NCI-H1436 treated with DMSO at 0.1 percent for 48 hours (cell line): ENCODE data around the gene IQUB.
A peak's percentile ranks its signal among the peaks of the same experiment; 100 is the strongest.
"Not testable (repeated sequence)": the region's sequence is repeated elsewhere in the genome, so short reads cannot be mapped to it uniquely, and the experiment has no call there.

Experiments
- DNase-seq: peaks from one replicate; lab custom pipeline; 2025; lab: John Stamatoyannopoulos, UW

IQUB gene

GRCh38 chr7:123539871-123540270, 5.5 kb upstream of the IQUB start:
- DNase-seq: no peak

DNA sequence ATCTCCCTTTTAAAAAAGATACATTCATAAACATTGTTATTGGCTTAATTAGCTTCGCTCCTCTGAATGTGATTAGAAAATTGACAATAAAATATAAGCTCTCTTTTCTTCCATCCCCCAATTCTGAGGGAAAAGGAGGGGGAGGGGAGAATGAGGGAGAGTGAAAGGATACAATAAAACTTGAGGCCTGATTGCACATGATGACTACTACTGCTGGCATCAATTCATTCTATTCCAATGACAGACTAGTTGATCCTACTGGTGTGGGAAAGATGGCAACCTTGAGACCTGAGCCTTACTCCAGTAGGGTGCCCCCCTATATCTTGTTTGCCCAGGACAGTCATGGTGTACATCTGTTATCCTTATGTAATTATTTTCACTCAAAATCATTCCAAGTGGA, 4.5 kb upstream of the IQUB start:
- no peak for DNase-seq

DNA sequence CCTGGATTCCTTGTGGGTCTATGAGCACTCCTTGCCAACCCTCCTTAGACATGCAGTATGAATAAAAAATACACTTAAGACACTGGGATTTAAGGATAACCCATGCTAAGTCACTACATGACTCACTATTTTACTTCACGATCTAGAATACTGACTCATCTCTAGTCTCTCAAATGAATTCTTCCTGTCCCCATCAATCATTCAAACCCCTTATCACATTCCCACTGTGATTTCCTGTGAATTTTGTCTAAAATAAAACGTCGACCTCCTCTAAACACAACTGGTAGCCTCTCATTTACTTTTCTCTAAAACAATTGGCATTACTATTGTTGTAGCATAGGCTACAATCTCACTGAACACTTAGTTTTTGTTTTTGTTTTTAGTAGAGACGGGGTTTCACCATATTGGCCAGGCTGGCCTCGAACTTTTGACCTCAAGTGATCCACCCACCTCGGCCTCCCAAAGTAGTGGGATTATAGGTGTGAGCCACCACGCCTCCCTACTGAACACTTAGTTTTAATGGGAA, 3.9 kb upstream of the IQUB start:
- DNase-seq: no peak

GRCh38 chr7:123537026-123537642, 2.7 kb upstream of the IQUB start:
- DNase-seq: no peak

DNA sequence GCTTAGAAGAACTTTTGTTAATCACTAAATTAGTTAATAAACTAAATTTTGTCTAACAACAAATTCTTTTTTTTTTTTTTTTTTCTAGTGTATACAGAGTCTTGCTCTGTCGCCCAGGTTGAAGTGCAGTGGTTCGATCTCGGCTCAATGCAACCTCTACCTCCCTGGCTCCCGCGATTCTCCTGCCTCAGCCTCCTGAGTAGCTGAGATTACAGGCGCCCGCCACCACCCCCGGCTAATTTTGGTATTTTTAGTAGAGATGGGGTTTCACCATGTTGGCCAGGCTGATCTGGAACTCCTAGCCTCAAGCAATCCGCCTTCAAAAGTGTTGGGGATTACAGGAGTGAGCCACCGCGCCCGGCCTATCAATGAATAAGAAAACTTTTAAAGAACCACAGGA, 1.1 kb upstream of the IQUB start:
- no peak for DNase-seq

DNA sequence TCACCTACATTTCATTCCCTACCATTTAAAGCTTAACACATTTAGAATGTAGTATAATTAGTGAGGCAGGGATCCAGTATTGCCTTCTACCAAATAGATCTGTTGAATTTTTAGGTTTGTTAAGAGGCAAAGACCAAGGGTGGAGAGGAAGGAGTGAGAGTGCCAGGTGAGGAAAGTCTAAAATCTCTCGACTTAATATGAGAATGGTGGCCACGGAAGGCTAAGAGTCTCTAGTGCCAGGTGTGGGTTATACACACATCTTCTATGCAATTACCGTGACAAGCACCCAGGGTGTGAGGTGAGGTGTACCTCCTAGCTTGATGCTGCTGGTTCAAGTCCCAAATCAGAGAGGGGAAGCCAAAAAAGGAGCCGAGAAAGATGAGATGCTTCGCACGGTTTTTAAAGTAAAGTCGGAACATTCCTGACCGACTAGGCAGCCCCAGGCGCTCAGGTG, 439 bp downstream of the IQUB start:
- DNase-seq: no peak

GRCh38 chr7:123533553-123533917, 860 bp downstream of the IQUB start:
- DNase-seq: no peak

DNA sequence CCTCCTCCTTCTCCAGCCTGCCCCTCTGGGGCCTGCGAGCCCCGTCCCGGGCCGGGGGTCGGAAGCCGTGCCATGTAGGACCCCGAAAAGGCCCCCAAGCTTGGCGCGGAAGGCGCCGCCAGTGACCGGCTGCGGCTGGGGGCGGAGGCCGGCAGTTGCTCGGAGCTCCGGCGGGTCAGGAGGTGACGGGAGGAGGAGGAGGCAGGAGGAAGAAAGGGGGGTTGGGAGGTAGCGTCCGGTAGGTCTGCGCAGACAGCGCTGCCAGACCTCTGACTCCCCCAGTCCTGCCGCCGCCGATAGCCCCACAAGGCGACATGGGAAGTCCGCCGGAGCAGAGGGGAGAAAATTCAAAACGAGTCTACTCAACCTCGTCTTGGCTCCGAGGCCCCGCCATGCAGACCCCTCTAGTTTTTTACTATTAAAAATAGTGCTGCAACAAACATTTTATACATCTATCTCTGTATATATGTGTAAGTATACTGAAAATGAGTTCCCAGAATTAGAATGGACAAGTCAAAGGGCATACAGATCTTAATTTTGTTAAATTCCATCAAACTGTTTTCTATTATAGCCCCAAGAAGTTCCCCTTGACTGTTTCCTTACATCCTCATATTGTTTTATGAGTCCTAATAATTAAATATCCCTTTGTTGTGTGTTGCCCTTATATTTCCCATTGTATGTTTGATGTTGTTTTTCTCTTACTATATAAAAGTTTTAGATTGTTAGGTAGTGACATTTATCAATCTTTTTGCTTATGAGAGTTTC, 1.4 kb downstream of the IQUB start:
- DNase-seq: not testable (repeated sequence)

- not testable (repeated sequence) for DNase-seq
Observed at GRCh38 chr7:123532343-123532742, 2.1 kb downstream of the IQUB start.

GRCh38 chr7:123530035-123530591, 4.3 kb downstream of the IQUB start:
- not testable (repeated sequence) for DNase-seq

- DNase-seq: no peak
Observed at GRCh38 chr7:123528265-123528664, 6.1 kb downstream of the IQUB start.

DNA sequence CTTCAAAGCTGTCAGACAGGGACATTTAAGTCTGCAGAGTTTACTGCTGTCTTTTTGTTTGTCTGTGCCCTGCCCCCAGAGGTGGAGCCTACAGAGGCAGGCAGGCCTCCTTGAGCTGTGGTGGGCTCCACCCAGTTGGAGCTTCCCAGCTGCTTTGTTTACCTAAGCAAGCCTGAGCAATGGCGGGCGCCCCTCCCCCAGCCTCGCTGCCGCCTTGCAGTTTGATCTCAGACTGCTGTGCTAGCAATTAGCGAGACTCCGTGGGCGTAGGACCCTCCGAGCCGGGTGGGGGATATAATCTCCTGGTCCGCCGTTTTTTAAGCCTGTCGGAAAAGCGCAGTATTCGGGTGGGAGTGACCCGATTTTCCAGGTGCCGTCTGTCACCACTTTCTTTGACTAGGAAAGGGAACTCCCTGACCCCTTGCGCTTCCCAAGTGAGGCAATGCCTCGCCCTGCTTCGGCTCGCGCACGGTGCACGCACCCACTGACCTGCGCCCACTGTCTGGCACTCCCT, 6.6 kb downstream of the IQUB start:
- not testable (repeated sequence) for DNase-seq

- not testable (repeated sequence) for DNase-seq
Observed at GRCh38 chr7:123526533-123526932, 7.9 kb downstream of the IQUB start.

DNA sequence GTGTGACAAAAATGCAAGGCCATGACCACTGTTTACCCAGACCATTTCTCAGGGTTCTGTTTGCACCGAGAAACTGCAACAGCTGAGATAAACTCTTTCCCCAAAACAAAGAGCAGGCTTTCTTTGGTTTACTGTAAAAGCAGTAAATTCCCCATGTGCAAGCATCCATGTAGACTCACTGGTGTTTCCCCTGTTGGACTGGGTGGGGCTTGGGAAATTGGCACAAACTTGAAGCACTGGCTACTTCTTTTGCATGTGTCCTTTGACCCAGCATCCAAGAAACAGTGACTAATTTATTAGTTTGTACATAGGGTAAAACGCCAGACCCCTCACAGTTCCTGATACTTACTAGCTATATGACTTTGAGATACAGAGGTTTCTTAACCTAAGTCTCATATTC, 12.3 kb downstream of the IQUB start:
- no peak for DNase-seq

GRCh38 chr7:123505221-123505620, 29.2 kb downstream of the IQUB start:
- no peak for DNase-seq

- no peak for DNase-seq
Observed at GRCh38 chr7:123502201-123502600, 32.2 kb downstream of the IQUB start.

- DNase-seq: no peak
Observed at GRCh38 chr7:123500878-123501489, 33.4 kb downstream of the IQUB start.

GRCh38 chr7:123499211-123499970, 35.0 kb downstream of the IQUB start:
- no peak for DNase-seq

- DNase-seq: no peak
Observed at GRCh38 chr7:123498601-123499000, 35.8 kb downstream of the IQUB start.

DNA sequence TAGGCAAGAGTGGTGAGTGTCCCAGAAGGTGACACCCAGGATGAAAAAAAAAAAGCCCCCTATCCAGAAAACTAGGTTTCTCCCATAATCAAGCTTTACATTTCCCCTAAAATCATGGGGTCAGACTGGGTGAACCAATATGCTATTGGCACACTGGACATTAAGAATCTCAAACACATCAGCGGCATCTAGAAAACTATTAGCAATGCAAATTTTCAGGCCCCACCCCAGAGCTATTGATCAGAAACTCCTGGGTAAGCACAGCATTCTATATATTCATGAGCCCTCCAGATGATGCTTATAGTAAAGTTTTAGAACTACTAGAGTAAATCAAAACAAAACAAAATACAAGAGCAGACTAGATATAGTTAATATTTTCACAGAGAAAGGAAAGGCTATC, 36.4 kb downstream of the IQUB start:
- no peak for DNase-seq

DNA sequence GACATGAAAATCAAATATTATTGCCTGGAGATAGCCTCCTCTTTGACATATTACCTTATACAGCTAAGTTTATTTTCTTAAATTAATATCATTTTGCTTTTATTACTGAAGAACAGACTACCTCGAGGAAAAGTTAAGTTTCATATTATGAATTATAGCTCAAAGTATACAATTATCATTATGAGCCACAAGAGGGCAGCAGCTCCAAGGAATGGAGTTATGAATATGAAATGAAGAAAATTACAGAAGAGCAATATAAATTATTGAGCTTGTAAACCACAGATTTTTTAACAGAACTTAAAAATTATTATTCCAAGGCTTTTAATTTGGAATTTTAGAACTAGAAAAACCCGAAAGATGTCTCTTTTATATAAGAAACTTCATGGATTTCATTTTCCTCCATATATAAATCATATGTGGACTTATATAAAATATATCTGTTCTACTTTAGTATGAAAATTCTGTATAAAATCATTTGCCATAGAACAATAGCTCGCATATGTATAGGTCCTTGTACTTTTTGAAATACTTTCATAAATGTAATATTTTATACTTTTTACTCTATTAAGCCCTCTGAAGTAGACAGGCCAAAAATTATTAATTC, 40.1 kb downstream of the IQUB start:
- DNase-seq: peak; percentile 4
